Bronchial epithelial cell (primary cell): ENCODE results near the gene CORO2B. TPM values are rescaled to one million over a fixed set of nuclear protein-coding genes. Genes with fewer than 3 reads are reported as not detected.

Source experiments
- DNase-seq: peaks from one replicate; pipeline ENCODE4 v3.0.0-alpha.2; 2010; ENCODE audit warnings: low read depth
- FAIRE-seq: peaks from 2 replicates; lab custom pipeline; 2011; peaks lifted over from hg19 to GRCh38; lab: Jason Lieb, UNC
- H3K27me3 ChIP-seq: 2 replicates; pipeline ENCODE4 v1.5.1; 2011; ENCODE audit warnings: low read length; ENCODE audit not compliant: control insufficient read depth, insufficient read depth
- H3K36me3 ChIP-seq: 2 replicates; pipeline ENCODE4 v1.5.1; 2011; ENCODE audit warnings: low read length; ENCODE audit not compliant: control insufficient read depth, insufficient read depth
- H3K4me3 ChIP-seq: 2 replicates; pipeline ENCODE4 v1.5.1; 2011; ENCODE audit warnings: mild to moderate bottlenecking, low read depth, low read length, control low read depth
- CTCF ChIP-seq: IDR thresholded peaks from 2 replicates; pipeline ENCODE4 v1.5.1; 2011; ENCODE audit warnings: mild to moderate bottlenecking, moderate library complexity, low read length, control low read depth, inconsistent platforms; ENCODE audit not compliant: insufficient read depth, severe bottlenecking
- total RNA-seq: library from RNA; depleted of rRNA; stranded (reverse); fragments of >200 nt; gene quantifications from 2 replicates; pipeline ENCODE4 v1.2.1, GENCODE V29; 2014

CORO2B gene
- total RNA-seq, 1 donor from 2014 or later: under 0.01 TPM

- no peaks in the 10 kb centered on the region for H3K36me3 ChIP-seq
- H3K4me3 ChIP-seq: no peak overlapping the region
- no peak for DNase-seq
- H3K27me3 ChIP-seq: no peaks in the 10 kb centered on the region
- no peak for TF ChIP-seq CTCF
- no peak for FAIRE-seq
Observed at GRCh38 chr15:68663526-68663925, 84.7 kb downstream of the CORO2B start.

GRCh38 chr15:68666120-68666811, 87.5 kb downstream of the CORO2B start:
- Histone ChIP-seq H3K27me3 (no peaks in the 10 kb centered on the region), H3K4me3 (no peak overlapping the region), H3K36me3 (no peaks in the 10 kb centered on the region)
- no peak for TF ChIP-seq CTCF
- FAIRE-seq (no peak), DNase-seq (no peak)

- TF ChIP-seq CTCF: no peak
- FAIRE-seq: peak; percentile 36
- no peak overlapping the region for H3K4me3 ChIP-seq
- H3K36me3 ChIP-seq: no peaks in the 10 kb centered on the region
- no peaks in the 10 kb centered on the region for H3K27me3 ChIP-seq
- no peak for DNase-seq
Observed at GRCh38 chr15:68666812-68667450, 88.1 kb downstream of the CORO2B start.

GRCh38 chr15:68667800-68668625, 89.2 kb downstream of the CORO2B start:
- Histone ChIP-seq H3K4me3 (no peak overlapping the region), H3K27me3 (no peaks in the 10 kb centered on the region), H3K36me3 (no peaks in the 10 kb centered on the region)
- DNase-seq (no peak), FAIRE-seq (peak; percentile 85)
- TF ChIP-seq CTCF: no peak

DNA sequence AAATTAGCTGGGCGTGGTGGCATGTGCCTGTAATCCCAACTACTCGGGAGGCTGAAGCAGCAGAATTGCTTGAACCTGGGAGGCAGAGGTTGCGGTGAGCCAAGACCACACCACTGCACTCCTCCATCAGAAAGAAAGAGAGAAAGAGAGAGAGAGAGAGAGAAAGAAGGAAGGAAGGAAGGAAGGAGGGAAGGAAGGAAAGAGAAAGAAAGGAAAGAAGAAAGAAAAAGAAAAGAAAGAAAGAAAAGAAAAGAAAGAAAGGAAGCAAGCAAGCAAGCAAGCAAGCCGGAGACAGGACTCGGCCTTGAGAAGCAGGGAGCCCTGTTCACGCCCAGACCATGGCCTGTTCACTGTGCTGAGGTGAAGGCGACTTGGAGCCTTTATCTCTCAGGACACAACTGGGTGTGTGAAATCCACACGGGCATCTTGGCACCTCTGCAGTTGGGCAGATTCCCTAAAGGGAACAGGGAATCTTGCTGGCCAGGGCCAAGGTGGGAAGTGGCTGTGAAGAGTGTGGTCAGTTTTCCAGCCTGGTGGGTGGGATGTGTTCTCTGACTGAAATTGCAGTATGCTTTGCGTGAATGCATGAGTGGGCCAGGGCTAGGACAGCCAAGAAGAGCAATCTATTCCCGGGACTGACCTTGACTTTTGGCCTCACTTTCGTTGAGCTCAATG, 90.3 kb downstream of the CORO2B start:
- FAIRE-seq: no peak
- Histone ChIP-seq H3K4me3 (no peak overlapping the region), H3K36me3 (no peaks in the 10 kb centered on the region), H3K27me3 (no peaks in the 10 kb centered on the region)
- no peak for TF ChIP-seq CTCF
- no peak for DNase-seq
